Measurements from ENCODE around the gene KHSRP.
A peak's percentile ranks its signal among the peaks of the same experiment; 100 is the strongest.
"Not testable (repeated sequence)": the region's sequence is repeated elsewhere in the genome, so short reads cannot be mapped to it uniquely, and the experiment has no call there.

KHSRP gene

DNA sequence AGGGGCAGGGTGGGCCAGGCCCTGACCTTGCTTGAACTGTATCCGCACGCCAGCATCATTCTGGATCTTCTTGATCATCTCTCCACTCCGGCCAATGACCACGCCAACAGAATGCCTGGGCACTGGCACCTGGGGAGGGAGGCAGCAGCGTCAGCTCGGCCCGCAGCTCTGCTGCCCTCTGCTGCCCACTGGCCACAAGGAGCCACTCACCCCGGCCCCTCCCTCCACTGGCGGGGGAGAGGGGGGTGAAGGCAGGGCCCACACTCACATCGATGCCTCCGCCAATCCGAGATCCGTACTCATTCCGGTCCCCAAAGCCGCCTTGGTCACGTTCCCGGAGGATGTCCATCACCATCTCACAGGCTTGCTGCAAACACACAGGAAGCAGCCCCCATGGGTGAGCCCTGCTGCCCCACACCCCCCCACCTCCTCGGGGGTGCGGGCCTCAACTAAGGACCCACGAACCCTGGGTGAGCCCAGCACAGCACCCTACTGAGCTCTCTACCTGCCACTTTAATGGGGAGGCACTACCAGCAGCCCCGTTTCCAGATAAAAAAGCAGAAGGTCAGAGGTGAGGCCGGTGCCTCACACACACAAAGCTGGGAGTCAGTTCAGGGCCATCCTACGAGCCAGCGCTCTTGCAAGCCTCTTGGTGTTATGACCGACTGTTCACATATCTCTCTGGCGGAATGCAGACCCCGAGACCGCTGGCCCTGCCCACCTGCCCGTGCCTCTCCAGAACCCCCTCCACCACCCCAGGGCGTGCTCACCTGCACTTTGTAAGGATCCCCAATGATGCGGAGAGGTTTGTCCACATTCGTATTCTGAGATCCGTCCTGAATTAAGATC is 6.7 kb downstream of the KHSRP start:
- no peak for DNase-seq (ENCODE audit: low spot score)

- no peak for DNase-seq (ENCODE audit: low spot score)
These were observed 7.8 kb downstream of the KHSRP start for GRCh38 chr19:6416658-6417405.

DNA sequence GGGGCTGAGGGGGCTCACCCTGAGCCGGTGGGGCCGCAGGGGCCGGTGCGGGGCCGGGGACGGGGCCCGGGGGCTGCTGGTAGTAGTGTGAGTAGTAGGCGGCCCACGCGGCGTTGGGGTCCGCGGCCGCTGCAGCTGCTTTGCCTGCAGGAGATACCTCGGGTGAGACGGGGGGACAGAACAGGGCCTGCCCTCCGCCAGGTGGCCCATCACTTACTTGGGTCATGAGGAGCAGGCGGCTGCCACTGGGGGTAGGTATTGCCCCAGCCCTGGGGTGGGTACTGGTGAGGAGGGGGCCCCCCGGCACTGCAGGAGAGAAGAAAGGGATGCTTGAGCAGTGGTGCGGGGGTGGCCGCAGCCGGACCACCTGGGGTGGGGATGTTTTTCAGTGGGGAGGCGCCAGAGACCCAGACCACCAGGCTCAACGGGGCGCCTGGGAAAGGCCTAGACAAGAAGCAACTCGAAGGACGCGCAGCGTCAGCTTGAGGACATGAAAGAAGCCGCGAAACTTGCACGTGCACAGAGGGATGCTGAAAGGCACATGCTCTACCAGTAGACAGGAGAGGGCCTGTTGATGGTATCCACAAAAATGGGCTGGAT is 8.9 kb downstream of the KHSRP start:
- DNase-seq (ENCODE audit: low spot score) = no peak

- no peak for DNase-seq (ENCODE audit: low spot score)
These were observed 9.6 kb downstream of the KHSRP start for GRCh38 chr19:6414793-6415590.

DNA sequence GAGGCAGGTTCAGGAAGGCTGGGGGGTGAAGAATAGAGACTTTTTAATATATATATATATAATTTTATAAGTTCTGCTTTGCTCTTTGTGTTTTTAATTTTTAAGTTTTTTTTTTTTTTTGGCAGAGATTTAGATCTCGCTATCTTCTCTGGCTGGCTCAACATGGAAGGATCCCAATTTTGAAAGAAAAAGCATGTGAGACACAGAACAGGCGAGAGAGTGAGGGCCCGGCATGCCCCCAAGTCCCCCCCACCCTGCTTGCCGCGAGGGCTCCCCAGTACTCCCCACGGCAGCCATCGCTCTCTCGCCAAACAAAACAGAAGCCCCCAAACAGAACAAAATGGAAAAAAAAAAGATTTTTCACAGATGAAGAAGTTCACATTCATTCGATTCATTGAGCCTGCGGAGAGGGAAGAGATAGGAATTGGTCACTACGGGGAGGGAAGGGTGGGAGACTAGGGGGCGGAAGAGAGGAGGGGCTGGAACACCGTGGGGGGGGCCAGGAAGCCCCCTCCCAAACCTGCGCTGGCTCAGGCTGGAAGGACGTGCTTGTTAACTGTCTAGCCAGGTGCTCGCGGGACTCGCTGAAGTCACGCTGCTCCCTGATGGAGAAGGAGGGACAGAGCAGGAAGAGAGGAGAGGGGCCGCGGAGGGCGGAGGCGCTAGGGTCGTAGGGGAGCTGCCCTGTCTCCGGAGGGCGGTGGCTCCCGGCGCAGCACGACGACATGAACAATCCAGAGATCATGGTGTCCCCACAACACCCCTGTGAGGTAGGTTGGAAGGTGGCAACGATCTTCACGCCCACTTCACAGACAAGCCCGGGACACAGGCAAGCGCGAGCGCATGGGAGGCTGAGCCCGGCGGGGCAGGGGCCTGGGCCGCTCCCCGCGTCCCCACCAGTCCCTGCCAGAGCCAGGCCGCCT is 10.6 kb downstream of the KHSRP start:
- no peak for DNase-seq (ENCODE audit: low spot score)

DNA sequence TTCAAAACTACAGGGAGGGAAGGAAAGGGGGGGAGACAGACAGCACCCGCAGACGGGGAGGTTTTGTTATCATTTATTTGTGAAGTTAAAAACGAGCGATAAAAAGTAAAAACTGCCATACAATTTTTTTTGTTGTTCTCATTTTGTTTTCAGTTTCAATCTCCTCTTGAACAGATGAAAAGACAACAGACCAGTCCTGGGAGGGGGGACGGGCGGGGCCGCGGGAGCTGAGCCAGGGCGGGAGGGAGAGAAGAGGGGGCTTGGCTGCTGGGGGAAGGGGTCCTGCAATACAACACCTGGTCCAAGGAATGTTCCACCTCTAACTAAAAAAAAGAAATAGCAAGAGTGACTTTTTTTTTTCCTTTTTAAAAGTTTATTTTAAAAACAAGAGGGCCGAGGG is 11.3 kb downstream of the KHSRP start:
- DNase-seq (ENCODE audit: low spot score) = no peak

DNA sequence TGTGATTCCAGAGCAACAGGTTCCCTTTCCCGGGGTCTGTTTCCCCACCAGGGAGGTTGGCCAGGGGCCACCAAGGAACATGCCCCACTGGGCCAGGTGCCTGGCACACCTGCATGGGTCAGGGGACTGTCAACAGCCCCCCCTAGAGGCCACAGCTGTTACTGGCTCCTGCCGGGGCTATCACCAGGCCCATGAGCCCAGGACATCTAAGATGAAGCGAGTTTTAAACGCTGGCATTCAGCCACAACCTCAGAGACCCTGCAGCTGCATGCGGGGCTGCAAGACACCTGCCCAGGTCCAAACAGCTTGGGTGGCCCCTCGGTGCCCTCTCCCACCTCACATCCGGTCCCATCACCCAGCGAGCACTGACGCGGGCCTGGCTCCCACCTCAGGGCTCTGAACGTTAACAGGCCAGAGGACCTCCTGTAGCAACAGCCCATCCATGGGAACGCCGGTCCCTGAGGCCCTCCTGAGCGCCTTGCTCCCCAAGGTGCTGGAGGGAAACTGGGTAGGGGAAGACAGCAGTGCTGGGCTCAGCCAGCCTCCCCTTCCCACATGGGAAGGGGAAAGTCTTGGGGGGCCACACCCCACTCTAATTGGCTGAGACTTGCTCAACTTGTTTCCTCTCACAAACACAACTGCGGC is 12.0 kb downstream of the KHSRP start:
- DNase-seq (ENCODE audit: low spot score) = peak; percentile 64

DNA sequence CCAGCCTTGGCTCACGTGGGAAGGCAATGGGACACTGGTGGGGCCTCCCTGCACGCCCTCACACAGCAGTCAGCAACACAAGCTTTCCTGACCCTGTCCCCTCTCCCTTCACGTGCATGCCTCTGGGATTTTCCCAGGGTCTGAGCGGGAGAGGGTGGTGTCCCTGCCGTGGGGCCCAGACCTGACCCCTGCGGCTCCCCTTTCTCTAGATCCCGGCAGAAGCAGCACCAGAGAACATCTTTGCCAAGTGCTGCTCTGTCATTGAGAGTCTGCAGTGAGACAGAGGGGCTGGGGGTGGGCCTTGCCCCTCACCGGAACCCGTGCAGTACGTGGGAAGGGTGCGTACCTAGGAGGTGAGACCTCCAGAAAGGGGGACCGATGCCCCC is 12.6 kb downstream of the KHSRP start:
- DNase-seq (ENCODE audit: low spot score) = no peak

DNA sequence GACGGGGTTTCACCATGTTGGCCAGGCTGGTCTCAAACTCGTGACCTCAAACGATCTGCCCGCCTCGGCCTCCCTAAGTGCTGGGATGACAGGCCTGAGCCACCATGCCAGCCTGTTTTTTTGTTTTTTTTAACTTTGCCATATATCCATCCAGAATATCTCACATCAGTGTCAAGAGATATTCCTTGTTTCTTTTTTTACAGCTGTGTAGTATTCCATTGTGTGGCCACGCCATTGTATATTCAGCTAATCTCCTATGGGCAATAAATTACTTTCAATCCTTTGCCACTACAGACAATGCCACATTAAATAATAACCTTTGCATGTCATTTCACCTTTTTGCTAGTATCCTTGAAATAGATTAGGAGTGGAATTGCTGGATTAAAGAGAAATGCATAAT is 15.3 kb downstream of the KHSRP start:
- no peak for DNase-seq (ENCODE audit: low spot score)

- no peak for DNase-seq (ENCODE audit: low spot score)
These were observed 18.2 kb downstream of the KHSRP start for GRCh38 chr19:6406401-6406800.

- no peak for DNase-seq (ENCODE audit: low spot score)
These were observed 21.6 kb downstream of the KHSRP start for GRCh38 chr19:6402837-6403608.

DNA sequence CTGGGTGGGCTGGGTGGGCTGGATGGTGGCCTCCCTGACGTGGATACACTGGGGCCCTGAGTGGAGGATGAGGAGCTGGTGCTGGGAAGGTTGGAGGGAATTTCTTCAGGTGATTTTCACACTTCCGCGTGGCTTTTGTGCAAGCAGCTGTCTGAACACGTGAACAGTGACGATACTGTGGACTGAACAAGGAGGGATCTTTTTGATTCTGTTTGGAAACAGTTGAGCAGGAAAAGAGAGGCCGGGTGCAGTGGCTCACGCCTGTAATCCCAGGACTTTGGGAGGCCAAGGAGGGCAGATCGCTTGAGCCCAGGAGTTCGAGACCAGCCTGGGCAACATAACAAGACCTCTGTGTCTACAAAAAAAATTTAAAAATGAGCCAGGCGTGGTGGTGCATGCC is 22.6 kb downstream of the KHSRP start:
- DNase-seq (ENCODE audit: low spot score) = no peak

- not testable (repeated sequence) for DNase-seq (ENCODE audit: low spot score)
These were observed 24.3 kb downstream of the KHSRP start for GRCh38 chr19:6400062-6400944.

DNA sequence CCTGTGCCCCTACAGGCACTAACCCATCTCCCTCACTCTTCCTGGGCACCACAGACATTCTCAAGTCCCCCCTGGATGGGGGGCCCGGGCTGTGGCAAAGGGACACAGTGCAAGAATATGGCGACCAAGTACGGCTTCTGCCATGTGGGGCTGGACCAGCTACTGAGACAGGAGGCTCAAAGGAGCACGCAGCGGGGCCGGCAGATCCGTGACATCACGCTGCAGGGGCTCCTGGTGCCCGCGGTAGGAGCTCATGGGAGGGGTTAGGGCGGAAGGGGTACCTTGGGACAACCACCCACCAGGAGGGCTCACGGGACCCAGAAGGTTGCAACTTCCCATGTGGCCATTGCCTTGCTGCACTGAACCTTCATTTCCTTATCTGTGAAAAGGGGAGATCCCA is 28.3 kb downstream of the KHSRP start:
- no peak for DNase-seq (ENCODE audit: low spot score)

DNA sequence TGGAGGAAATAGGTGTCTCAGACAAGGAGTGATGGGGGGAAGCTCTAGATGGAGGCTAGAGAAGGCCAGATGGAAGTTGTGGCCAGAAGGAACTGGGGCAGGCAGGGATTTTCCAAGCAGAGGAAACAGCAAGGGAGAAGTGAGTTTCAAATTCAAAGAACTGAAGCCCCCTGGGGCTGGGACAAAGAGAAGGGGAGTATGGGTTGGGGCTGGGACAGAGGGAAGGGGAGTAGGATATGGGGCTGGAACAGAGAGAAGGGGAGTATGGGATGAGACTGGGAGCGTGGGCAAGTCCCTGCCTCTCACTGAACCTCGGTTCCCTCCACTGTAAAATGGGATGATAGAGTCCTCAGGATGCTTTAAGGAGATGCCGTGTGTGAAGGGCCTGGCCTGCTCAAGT is 29.8 kb downstream of the KHSRP start:
- DNase-seq (ENCODE audit: low spot score) = no peak

DNA sequence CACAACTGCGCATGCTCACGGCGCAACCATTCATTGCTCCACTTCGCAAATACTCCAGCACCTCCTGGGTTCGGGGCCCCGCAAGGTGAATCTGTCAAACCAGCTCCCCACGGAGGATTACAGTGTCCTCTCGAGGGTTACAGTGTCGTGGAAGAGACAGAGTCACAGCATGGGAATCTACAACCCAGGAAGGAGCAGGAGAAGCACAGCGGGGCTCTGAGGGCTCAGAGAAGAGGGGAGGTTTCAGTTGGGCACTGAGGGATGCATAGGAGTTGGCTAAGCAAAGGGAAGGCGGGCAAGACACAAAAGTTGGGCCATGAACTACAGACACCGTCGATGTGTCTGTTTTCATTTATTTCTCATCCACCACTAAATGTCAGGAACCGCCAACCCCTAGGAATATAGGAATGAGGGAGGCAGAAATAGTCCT is 30.6 kb downstream of the KHSRP start:
- DNase-seq (ENCODE audit: low spot score) = peak; percentile 87

DNA sequence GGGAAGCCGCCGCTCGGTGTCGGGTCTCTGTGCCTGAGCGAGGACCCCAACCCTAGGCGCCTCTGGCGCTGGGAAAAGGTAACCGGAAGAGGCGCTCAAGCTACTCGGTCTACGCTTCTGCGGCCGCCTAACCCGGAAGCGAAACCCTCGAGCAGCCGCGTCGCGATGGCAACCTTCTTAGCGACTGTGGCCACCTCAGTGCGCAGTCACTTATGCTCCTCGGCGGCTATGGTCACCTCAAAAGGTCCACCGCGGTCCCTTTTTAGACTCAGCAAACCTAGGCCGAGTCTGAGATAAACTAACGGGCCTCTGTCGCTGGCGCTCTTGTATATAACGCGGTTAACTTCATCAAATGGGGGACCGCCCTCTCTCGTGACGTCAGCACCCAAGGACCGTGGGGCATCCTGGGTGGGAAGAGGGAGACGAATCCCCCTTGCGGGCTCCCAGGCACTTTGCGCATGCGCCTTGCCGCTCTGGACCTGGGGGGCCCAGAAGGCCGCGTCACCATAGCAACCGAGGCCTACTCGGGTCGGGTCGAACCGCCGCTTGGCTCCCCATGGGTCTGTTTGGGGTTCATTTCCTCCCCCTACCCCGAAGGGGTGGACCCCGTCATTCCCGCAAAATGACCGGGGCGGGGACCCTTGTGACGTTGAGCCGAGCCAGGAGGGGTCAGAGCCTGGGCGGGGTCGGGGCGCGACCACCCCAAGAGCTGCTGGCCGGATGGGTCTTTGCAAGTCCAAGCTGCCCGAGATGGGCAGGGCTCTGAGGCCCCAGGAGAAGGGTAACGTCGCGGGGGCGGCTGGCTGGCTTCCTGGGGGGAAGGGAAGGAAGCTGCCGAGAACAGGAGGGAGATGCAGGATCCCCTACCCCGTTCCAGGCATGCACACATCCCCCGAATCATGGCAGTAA is 31.3 kb downstream of the KHSRP start, which contains the start of gene GTF2F1:
Gene GTF2F1, minus strand, starts transcription at position 91 of the 909 bp plus-strand sequence. CDS start 169 bp downstream, outside the sequence.
- peak; percentile 98 for DNase-seq (ENCODE audit: low spot score)
